HG03342 (cell line): ENCODE data around the gene DDC.

Source experiments
- ATAC-seq: cut with Tn5 transposase; IDR thresholded peaks from one replicate; pipeline ENCODE4 v1.9.1; 2021; ENCODE audit warnings: mild to moderate bottlenecking, moderate library complexity; ENCODE audit not compliant: unreplicated experiment

DDC gene

GRCh38 chr7:50421043-50421442 is 144.2 kb downstream of the DDC start:
- ATAC-seq, result no peak

GRCh38 chr7:50418526-50419290 is 146.5 kb downstream of the DDC start:
- ATAC-seq, result no peak

DNA sequence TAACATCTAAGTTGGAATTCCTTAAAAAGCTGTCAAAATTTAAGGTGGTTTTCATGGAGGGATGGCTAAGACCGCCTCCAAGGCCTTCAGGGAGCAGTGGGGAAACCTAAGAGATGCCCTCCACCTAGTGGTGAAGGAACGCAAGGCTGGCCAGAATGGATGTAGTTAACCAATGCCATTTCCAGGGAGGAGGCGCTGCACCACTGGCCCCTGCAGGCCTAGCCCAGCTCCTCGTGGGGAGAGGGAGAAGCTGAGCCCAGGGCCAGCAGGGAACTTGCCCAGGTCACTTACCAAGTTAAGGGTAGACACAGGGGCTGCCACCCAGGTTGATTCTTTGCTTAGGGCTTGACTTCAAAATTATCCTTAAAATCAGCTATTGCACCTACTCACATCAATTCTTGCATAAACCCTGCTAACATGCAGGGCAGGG is 147.1 kb downstream of the DDC start:
- ATAC-seq, result peak; percentile 85

DNA sequence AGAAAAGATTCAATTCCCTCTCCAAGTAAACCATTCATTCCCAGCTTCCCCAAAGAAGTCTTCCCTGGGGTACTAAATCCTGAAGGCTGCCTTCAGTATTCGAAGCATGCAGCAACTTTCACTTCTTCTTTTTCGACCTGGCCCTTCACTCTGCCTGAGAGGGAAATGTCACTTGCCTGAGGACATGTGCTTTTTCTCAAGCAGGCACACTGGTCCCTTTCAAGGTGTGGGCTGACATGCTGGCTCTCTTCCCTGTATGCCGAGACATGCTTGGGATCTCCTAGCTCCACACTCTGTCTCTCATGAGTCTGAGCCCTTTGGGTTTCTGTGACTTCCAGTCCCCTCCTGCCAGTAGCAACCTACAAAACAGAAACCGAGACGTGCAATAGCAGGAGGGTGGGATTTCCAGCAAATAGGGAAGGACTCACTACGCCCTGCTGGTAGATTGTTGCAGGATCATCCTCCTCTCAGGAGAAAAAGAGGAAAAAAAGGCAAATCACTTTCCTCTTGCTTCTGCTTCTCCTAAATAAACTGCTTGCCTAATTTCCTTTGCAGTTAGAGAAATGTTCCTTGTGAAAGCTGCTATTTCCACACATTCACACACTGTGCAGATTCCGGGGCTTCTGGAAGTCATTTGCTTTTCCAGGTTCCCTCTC is 148.6 kb downstream of the DDC start:
- ATAC-seq, result peak; percentile 75

GRCh38 chr7:50415844-50416364 is 149.3 kb downstream of the DDC start:
- no peak for ATAC-seq

GRCh38 chr7:50413561-50413960 is 151.6 kb downstream of the DDC start:
- no peak for ATAC-seq

DNA sequence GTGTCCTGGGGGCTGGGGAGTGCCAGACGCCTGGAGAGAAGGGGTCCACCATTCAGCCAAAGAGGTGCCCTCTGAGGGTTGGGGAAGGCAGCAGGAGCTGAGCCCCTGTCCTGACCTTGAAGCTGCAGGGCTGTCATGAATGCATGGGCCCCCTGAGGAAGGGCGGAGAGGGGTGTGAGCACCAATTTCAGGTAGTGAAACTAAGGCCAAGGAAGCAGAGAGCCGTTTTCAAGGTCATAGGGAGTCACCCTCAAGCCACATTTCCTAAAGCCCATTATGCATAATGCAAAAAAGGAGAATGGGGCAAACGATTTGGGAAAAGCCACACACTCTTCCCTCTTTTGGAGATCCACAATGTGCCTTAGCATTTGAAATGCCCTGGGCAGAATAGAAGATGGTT is 152.2 kb downstream of the DDC start:
- ATAC-seq, result no peak

DNA sequence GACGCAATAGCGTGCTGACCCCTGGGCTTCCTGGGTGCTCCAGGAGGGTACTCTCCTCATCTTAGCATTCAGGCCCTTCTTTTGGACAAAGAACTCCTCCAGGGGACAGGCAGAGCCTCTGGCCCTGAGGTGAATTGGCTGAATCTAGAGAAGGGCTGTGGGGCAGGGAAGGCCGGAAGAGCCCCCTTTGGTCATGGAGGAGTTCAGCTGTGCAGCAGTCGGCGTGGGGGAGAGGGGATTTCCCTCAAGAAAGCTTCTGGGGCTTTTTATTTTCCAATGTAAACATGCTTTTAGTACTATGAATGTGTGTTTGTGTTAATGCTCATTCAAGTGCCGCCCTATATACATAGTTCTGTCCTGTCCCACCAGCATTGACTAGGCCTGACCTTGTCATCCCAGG is 153.9 kb downstream of the DDC start:
- ATAC-seq, result no peak

- peak; percentile 54 for ATAC-seq
Measured at GRCh38 chr7:50409856-50410745, 155.1 kb downstream of the DDC start.
